Suprapubic skin (tissue), 4 donors: ENCODE data around the gene IL17A.

ENCODE experiments used
- POLR2A ChIP-seq, 2 donors: fragments of 450-650 bp; IDR thresholded peaks; one replicate each; pipeline ENCODE4 v1.6.1; 2017; ENCODE audit warnings: antibody characterized with exemption in 2 of 2, mild to moderate bottlenecking in 2 of 2, moderate library complexity in 2 of 2
- POLR2AphosphoS5 ChIP-seq, 3 donors: sonication (generic); formaldehyde crosslinking; IDR thresholded peaks; one replicate each; pipeline ENCODE4 v1.6.1; 2017; ENCODE audit warnings: antibody characterized with exemption in 3 of 3
- TF ChIP-seq, protein P1 (sequence below), 2 donors: fragments of 200-600 bp in 1 of 2; fragments of 450-650 bp in 1 of 2; sonication (generic) in 1 of 2; IDR thresholded peaks; one replicate each; pipeline ENCODE4 v1.5.1; 2016 to 2019; ENCODE audit warnings: antibody characterized with exemption in 2 of 2, mild to moderate bottlenecking in 1 of 2, moderate library complexity in 1 of 2

DNA sequence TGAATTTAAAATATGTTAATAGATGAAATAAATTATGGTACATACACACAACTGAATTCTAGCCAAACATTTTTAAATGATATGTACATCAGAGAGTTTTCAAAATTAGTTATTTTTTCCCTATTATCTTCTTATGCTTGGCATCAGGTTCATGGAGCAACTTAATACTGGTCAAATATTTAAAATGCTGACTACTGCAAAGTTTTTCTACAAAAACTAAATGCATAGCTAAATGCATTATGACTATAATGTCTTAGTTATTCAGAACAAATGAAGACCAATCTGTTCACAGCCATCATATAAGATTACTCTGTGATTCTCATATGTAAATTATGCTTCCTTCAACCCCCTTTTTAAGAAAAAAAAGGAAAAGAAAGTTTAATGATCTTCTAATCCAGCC is 8.2 kb upstream of the IL17A start:
- TF ChIP-seq, protein P1, sequence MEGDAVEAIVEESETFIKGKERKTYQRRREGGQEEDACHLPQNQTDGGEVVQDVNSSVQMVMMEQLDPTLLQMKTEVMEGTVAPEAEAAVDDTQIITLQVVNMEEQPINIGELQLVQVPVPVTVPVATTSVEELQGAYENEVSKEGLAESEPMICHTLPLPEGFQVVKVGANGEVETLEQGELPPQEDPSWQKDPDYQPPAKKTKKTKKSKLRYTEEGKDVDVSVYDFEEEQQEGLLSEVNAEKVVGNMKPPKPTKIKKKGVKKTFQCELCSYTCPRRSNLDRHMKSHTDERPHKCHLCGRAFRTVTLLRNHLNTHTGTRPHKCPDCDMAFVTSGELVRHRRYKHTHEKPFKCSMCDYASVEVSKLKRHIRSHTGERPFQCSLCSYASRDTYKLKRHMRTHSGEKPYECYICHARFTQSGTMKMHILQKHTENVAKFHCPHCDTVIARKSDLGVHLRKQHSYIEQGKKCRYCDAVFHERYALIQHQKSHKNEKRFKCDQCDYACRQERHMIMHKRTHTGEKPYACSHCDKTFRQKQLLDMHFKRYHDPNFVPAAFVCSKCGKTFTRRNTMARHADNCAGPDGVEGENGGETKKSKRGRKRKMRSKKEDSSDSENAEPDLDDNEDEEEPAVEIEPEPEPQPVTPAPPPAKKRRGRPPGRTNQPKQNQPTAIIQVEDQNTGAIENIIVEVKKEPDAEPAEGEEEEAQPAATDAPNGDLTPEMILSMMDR (IDR thresholded peaks at IDR 0.05) = no peak
- TF ChIP-seq POLR2A (IDR thresholded peaks at IDR 0.05) (no peak), POLR2AphosphoS5 (IDR thresholded peaks at IDR 0.05) (no peak)
